Urothelium cell line (cell line): ENCODE data around the gene MAPK1IP1L.

ENCODE experiments used
- DNase-seq: peaks from one replicate; pipeline ENCODE4 v3.0.0; 2011; ENCODE audit warnings: low spot score, mixed read lengths
- FAIRE-seq: peaks from 2 replicates; lab custom pipeline; 2011; peaks lifted over from hg19 to GRCh38; lab: Jason Lieb, UNC

MAPK1IP1L gene

DNA sequence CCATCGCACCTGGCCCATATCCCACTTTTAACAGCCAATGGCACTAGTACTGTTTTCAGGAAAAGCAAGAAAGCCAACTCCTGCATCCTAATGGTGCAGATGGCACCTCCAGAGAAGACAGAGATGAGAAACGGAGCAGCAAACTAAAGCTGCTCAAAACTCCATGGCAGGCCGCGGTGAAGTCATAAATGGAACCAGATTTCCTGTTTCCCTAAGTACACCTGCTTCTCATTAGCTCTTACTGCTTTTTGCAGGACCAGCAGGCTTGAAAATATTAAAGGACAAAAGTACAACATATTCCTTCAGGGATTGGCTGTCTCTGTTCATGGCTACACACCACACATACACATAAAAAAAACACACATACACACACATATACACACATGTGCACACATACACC is 40.9 kb downstream of the MAPK1IP1L start:
- DNase-seq (no peak), FAIRE-seq (no peak)

DNA sequence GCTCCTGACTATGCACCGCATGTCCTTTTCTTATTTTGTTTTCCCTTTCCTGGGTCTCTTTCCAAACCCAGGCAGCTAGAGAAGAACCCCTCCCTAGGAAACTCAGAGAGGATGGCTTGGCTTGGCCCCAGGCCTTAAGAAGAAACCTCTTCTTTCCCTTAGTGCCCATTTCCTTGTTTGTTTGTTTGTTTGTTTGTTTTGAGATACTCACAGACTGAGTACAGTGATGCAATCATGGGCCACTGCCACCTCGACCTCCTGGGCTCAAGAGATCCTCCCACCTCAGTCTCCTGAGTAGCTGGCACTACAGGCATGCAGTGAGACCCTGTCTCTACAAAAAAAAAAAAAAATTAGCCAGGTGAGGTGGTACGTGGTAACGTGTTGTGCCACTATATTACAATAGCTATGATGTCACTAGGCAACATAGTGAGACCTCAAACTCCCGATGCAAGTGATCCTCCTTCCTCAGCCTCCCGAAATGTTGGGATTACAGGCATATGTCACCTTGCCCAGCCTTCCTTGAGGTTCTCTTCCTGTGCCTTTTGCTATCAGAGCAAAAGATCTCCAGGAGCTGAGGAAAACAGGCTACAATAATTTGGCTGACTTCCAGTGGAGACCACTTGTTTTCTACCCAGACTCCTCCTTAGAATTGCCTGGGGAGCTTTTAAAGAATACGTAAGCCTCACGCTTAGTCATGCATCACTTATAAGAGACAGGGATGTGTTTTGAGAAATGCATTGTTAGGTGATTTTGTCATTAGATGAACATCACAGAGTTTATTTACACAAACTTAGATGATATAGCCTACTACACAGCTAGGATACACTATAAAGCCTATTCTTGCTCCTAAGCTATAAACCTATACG is 43.1 kb downstream of the MAPK1IP1L start:
- DNase-seq (no peak), FAIRE-seq (no peak)

DNA sequence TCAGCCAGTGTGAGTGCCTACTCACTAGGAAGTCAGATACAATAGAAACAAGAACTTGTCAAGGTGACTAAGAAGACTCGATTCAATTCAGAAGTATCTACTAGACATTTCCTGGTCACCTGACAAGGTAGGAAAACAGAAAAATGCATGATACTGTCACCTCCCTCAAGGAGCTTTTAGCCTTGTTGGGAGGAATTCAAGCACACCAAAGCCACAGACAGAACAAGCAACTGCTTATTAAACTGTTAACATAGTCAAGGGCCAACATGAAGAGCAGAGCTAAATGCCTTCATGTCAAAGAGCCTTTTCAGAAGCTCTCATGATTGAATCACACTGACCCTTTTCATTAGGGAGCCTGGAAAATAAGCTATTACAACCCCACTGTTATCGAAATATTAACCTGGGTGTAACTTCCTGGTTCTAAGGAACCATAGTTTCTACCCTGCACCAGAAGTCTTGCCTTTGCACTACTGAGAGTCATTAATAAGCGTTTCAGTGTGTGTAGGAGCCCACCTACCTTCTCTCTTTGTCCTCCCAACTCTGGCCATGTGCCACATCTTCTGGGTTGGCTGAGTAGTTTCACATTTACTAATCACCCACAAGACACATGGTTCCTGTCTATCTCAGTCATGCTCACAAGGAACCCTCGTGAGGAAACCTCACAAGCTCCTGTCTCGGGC is 46.6 kb downstream of the MAPK1IP1L start:
- FAIRE-seq (no peak), DNase-seq (no peak)

DNA sequence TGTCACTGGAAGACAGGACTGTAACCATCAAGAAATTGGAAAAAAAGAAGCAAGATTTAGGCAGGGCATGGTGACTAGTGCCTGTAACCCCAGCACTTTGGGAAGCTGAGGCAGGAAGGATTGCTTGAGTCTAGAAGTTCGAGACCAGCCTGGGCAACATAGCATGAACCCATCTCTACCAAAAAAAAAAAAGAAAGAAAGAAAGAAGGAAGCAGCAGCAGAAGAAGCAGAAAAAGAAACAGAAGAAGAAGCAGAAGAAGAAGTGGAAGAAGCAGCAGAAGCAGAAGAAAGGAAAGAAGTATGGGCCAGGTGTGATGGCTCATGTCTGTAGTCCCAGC is 47.1 kb downstream of the MAPK1IP1L start:
- no peak for FAIRE-seq
- DNase-seq, result no peak

DNA sequence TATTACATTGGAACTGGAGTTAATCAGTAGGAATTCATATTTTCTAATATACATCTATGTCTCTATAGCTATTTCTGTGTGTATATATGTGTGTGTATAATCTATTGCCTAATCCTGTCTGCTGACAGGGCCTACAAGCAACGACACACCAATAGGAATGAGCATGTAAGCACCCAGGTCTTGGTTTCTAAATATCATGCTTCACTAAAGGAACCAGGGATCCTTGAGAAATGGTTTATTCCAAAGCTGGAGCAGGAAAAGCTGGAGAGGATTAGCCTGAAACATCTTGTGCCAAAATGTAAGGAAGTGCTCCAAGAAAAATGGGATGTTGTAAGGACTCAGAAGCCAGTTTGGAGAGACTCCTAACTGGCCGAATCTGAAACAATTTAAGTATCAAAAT is 48.3 kb downstream of the MAPK1IP1L start:
- FAIRE-seq, result no peak
- no peak for DNase-seq

DNA sequence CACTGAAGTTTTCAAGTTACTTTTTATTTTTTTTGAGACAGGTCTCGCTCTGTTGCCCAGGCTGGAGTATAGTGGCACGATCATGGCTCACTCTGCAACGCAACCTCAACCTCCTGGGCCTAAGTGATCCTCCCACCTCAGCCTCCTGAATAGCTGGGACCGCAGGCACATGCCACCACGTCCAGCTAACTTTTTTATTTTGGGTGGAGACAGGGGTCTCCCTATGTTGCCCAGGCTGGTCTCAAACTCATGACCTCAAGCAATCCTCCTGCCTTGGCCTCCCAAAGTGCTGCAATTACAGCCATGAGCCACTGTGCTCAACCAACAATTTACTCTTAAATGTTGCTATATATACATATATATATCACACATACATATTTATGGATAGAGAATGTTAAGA is 50.3 kb downstream of the MAPK1IP1L start:
- peak; percentile 37 for FAIRE-seq
- DNase-seq, result no peak

DNA sequence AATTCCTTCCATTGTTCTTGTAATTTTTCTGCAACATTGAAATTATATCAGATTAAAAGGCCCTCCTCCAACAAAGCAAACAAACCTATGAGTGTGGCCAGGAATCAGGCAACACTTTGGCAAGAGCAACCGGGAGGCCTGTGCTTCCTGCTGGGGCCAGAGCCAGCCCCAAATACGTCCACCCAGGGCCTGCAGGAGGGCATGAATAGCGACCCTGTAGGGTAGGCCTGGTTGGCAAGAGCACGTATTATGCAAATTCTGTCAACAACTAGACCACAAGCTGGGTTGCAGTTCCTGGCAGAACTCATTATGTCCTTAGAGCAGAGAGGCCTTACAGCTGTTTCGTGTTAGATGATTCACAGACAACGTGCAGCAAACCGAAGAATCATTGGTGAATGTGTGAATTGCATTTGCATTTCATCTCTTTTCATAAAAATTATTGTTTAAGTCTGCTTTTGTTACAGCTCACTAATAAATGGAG is 50.7 kb downstream of the MAPK1IP1L start:
- peak; percentile 72 for DNase-seq
- FAIRE-seq, result peak; percentile 88

DNA sequence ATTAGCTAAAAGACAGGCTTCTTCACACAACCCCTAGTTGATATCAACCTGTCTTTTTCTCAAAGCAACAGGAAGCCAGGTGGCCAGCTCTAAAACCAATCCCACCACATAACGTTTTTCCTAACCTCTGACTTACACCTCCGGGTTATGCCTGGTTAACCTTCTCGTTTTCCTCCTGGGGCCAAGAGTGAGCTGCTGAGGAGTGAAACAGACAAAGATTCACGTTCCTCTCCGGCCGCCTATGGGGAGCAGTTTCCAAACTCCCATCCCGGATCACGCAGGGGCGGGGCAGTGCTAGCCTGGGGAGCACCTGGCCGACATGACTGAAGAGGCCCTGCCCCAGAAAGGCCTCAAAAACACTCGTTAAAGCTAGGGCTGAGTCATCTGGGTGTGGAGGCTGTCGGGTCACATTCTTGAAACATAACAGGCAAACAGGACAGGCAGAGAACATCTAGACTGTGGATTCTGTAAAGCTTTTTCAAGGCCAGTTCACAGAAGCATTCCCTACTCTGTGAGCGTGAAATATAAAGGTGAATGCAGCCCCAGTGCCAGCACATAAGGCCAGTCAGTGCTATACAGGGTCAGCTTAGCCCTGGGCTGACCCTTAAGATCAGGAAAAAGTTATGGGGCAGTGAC is 51.7 kb downstream of the MAPK1IP1L start:
- FAIRE-seq, result peak; percentile 95
- peak; percentile 97 for DNase-seq

DNA sequence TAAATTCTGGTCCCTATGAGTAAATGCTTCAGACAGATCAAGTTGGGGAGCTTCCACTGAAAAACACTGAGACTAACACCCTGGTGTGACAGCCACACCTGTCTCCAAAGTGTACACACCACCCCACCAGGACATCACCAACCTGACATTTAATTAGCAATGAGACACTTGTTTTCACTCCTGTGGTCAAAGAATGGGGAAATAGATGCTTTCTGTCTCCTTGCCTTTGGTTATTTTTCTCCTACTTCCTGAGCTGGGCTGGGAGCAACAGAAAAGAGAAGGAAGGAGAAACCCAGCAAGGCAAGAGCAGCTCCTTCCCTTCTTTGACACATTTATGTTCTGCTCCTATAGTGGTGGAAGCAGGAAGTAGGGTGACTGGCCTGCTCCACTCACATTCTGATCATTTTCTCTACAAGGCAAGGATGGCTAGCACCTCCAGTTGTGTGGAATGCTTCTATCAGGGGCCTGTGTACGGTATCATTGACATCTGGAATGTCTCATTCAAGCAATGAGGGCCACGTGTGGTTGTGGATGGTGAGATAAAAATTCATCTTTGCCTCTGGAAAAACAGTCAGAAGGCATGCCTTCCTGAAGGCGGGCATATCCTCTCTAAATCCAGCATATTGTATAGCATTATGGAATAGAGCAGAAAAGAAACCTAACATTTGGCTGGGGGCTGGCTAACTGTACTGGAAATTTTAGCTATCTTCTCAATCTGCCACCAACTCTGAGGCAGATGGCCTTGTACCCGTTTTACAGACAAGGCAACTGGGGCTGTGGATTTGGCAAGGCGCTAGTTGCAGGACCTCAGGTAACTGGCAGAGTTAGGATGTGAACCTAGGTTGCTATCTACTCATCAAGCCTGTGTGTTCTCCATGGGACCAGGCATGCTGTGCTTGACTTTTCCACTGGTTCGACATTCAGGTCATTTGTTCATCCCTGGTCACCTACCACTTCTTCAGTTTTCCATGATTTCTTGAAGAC is 52.8 kb downstream of the MAPK1IP1L start:
- peak; percentile 53 for FAIRE-seq
- no peak for DNase-seq

DNA sequence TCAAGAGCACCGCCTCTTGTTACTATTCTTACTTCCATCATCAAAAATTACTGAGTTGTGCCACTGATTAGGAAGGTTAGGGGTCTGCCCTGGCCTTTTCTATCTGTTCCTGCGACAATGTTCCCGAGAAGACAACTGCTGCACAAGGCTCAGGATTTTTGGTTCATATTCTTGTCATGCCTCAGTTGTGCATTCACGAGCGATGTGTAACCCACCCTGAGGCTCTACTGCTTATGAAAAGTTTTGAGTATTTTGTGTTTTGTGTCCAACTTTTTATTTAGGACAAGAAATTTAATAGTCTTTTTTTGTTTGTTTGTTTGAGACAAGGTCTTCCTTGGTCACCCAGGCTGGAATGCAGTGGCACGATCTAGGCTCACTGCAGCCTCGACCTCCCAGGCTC is 54.5 kb downstream of the MAPK1IP1L start:
- FAIRE-seq (no peak), DNase-seq (no peak)

DNA sequence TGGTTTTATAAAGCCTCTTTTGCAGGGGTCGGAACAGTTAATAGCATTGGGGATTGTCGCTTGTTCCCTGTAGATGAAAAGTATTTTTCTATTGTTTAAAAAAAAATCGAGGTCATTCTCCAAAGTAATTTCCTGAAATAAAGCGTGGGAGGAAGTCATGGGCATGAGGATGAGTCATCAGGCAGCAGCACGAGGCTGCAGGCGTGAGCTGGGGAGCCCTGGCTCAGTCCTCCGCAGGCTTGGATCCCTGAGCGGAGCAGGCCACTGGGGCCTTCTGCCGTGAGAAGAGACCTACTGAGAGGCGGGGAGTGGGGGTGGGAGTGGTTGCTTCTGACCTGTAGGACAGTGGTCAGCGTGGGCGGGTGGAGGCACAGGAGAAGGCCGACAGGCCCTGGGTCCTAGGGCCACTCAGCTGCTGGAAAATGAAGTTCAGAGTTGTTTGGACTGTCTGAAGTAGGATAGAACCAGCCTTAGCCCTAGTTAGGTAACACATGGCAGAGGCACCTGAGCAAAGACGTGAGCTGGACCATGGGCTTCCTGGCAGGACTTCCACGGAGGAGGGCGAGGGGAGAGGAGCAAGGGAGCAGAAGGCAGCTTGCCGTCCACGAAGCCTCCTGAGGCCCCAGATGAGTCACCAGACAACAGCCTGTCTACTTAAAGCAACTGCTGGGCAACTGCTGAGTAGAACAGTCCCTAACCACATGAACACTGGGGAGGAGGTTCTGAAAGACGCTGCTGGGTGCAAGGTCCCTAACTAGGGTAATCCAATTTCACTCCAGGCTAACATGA is 56.5 kb downstream of the MAPK1IP1L start:
- FAIRE-seq (peak; percentile 88), DNase-seq (peak; percentile 98)

DNA sequence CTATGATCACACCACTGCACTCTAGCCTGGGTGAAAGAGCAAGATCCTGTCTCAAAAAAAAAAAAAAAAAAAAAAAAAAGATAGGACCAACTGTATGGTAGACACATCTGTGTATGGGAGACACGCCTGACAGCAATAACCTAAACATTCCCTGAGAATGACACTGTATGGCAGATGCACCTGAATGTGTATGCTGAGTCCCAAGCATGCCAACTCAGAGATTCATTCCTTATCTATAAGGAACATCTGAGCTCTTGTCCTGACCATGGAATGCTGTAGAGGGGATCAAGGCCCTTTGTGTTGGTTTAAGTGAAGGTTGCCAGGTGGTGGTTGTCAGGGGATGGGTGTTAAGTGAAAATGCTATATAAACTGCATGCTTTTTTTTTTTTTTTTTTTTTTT is 58.4 kb downstream of the MAPK1IP1L start:
- peak; percentile 30 for FAIRE-seq
- DNase-seq, result no peak

DNA sequence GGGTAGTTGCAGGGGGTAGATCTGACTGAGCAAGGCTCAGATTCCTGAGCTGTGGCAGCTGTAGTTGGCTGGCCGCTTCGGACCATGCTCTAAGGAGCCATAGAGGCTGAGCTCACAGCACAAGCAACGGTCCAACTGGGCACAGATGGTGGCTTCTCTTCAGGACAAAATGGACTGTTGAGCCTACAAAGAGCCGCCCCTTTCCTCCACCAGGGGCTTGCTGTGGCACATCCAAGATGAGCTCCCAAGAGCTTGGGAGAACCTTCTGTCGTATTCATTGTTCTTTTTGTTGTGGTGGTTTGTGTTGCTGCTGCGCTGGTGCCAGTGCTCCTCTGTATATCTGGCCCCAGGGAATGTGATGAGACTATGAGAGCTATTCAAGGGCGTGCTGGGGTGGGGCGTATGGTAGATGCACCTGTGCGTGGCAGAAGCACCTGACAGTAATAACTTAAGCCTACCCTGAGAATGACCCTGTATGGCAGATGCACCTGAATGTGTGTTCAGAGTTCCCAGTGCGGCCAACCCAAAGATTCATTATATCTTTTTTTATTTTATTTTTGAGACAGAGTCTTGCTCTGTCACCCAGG is 59.8 kb downstream of the MAPK1IP1L start:
- FAIRE-seq, result no peak
- no peak for DNase-seq

DNA sequence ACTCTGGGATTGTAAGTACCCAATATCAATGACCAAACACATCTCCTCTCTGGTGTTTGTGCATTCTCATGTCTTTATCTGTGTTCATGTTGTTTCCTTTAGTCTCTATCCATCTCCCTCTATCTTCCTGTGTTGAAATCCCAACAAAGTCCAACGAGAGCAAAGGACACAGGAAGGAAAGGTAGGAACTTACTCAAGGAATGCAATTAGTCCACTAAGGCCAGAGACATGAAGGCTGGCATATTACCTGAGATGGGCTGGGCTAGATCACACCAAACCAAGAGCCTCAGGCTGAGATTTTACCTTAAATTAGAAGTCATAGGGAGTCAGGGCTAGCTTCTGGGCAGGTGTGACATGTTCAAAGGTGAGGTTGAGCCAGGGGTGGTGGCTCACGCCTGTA is 63.3 kb downstream of the MAPK1IP1L start:
- DNase-seq (no peak), FAIRE-seq (peak; percentile 58)

DNA sequence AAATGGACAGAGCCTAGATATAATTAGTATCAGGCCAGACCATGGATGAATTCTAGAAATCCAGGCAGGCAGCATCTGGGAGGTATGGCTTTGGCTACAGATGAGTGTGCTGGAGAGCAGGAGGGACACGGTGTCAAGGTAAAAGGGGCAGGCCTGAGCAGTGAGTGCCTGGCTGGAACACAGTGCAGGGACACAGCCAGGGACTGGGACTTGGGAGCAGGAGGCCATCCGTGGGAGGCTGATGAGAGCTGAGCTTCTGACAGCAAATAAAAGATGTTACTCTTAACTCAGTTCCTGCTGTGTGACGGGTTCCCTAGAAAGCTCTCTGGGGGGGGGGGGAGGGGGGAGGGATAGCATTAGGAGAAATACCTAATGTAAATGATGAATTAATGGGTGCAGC is 64.0 kb downstream of the MAPK1IP1L start:
- DNase-seq, result no peak
- peak; percentile 56 for FAIRE-seq

DNA sequence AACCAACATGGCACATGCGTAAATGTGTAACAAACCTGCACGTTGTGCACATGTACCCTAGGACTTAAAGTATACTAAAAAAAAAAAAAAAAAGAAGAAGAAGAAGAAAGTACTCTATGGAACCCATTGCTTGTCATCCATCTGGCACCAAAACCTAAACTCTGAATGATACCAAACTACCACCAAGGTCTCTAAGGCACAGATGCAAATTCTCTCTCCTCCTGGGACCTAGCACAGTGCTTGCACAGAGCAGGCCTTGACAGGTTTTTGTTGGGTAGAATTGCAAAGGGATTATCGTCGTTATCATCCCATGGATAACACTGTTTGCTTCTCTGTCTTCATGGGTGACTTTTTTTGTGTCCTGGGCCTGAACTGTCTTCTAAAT is 64.4 kb downstream of the MAPK1IP1L start:
- no peak for FAIRE-seq

DNA sequence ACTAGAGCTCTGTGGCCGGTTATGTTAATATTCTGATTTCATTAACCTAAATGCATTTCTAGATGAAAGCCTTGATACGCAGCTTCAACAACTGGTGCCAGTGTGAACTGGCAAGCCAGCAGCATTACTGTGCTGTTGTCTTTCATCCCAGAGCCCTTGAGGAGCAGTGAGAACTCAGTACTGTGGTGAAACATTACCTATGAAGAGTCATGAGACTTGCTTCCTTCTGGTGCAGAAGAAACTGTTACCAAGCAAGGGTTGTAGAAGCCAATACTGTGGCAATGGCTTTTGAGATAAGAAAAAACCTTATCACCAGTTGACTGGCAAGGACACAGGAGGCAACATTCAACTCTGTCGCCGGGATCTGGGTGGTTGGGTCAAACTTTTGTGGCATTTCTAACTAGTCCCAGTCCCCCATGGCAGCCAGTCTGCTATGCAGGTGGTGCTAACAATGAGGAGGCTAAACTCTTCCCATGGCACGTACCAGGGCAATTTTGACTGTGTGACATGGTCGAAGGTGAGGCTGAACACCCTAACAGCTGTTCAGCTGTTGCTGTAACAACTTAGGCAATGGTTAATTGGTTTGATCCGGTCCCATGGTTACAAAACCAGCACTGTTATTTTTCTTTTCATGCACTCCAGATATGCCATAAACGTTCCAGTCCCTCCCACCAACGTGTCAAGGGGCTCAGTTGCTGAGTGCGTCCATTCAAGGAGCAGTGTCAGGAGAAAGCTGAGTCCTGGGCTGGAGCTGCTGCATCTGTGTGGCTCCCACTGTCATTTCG is 65.0 kb downstream of the MAPK1IP1L start:
- DNase-seq (no peak), FAIRE-seq (peak; percentile 40)

More for the DNA sequence above, 64.4 kb downstream of the MAPK1IP1L start:
- no peak for DNase-seq

DNA sequence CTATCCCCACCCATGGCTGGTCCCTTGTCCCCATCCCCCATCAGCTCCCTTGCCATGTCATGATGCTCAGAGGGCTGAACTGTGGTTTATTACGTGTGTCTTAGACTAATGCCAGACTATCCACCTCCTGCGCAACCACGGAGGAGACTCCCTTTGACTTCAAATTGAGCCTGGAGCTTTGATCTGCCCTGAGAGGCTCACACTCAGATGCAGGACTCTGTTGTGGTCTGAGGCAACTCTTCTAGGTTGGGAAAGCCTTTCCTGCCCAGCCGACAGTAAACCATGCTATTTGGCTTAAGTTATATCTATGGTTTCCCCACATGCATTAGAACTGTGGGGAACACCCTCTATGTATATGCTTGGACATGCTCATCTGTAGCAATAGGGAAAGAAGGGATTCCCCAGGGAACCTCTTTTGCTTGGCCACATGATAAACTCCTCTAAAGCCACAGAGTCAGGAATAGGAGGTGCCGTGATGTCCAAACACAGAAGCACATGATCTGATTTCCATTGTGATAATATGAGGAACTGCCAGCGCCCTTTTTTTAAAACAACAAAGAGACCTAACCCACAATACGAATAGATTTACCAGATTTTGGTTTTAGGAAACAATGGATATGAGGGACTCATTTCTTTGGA is 66.5 kb downstream of the MAPK1IP1L start:
- FAIRE-seq (peak; percentile 53), DNase-seq (no peak)
